GM10266 (cell line): ENCODE results near the gene ZBTB40.

Source experiments
- DNase-seq: peaks from one replicate; pipeline ENCODE4 v3.0.0; 2012; ENCODE audit errors: extremely low spot score
- CTCF ChIP-seq: IDR thresholded peaks from 2 replicates; pipeline ENCODE4 v1.5.1; 2012; ENCODE audit warnings: mild to moderate bottlenecking, low read depth; ENCODE audit not compliant: control insufficient read depth, insufficient read depth; ENCODE audit errors: missing control alignments

ZBTB40 gene

DNA sequence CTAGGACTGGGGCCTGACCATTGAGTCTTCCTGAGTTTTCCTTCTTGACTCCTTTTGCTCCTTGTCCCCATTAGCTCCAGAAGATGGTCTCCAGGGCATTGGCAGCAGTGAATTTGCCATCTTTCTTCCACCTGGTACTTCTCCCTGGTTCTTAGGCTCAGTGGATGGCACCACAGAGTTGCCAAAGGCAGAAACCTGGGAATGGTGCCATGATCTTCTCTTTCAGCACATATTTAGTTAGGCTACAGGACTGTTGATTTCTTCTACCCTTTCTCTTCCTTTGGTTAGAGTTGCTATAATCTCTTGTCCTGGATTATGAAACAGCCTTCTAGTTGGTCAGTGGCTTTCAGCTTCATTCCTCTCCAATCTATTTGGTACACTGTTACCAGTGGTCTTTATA, 6.2 kb downstream of the ZBTB40 start:
- no peak for TF ChIP-seq CTCF
- DNase-seq, result no peak

- no peak for DNase-seq
- no peak for TF ChIP-seq CTCF
These were observed 9.4 kb downstream of the ZBTB40 start for GRCh38 chr1:22461100-22461499.

- no peak for DNase-seq
- no peak for TF ChIP-seq CTCF
These were observed 10.3 kb downstream of the ZBTB40 start for GRCh38 chr1:22461678-22462527.

GRCh38 chr1:22462928-22463327, 11.3 kb downstream of the ZBTB40 start:
- TF ChIP-seq CTCF, result no peak
- no peak for DNase-seq

GRCh38 chr1:22465015-22465565, 13.4 kb downstream of the ZBTB40 start:
- no peak for TF ChIP-seq CTCF
- no peak for DNase-seq

GRCh38 chr1:22465671-22466070, 14.0 kb downstream of the ZBTB40 start:
- no peak for DNase-seq
- no peak for TF ChIP-seq CTCF

GRCh38 chr1:22470227-22470626, 18.6 kb downstream of the ZBTB40 start:
- TF ChIP-seq CTCF, result no peak
- DNase-seq, result no peak
